ENCODE results near the gene MC1R.
"Not testable (repeated sequence)": the region's sequence is repeated elsewhere in the genome, so short reads cannot be mapped to it uniquely, and the experiment has no call there.

Gene MC1R

DNA sequence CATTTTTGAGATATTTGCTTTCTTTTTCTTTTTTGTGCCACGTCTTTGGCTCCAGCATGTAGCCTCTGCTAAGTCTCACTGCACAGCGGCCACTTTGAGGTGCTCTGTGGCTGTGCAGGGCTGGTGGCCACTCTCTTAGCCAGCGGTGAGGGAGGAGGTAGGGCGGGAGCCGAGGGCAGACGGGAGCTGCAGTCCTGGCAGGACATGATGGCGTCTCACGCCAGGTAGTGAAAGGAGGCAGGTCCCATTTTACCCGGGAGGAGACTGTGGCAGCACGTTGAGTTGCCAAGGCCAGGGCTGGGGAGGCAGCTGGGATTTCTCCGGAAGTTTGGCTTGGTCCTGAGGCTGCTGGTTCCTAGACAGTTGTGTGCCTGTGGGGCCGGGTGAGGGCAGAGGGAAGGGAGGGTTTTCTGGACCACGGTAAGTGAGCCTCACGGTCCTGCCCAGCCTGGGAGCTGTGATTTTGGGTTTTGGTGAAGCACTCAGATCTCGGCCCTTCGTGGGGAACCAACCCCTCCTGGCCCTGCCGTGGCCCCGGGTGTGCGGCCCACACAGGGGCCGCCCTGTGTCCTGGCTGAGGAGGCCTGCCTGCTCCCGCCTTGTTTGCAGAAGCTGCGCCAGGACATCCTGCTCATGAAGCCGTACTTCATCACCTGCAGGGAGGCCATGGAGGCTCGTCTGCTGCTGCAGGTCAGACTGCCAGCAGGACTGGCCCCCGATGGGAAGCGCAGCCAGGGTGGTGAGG is 44.3 kb downstream of the MC1R start:
- DNase-seq (ENCODE audit: low read depth), result no peak

DNA sequence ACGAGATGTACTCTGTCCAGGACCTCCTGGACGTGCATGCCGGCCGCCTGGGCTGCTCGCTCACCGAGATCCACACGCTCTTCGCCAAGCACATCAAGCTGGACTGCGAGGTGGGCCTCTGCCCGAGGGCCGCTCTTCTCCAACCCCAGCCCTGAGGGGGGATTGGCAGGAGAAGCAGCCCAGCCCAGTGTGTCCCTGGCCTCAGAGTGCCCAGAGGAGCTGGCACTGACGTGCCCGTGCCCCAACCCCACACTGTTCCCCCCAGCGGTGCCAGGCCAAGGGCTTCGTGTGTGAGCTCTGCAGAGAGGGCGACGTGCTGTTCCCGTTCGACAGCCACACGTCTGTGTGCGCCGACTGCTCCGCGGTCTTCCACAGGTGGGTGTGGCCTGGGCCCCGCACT is 45.5 kb downstream of the MC1R start:
- no peak for DNase-seq (ENCODE audit: low read depth)

DNA sequence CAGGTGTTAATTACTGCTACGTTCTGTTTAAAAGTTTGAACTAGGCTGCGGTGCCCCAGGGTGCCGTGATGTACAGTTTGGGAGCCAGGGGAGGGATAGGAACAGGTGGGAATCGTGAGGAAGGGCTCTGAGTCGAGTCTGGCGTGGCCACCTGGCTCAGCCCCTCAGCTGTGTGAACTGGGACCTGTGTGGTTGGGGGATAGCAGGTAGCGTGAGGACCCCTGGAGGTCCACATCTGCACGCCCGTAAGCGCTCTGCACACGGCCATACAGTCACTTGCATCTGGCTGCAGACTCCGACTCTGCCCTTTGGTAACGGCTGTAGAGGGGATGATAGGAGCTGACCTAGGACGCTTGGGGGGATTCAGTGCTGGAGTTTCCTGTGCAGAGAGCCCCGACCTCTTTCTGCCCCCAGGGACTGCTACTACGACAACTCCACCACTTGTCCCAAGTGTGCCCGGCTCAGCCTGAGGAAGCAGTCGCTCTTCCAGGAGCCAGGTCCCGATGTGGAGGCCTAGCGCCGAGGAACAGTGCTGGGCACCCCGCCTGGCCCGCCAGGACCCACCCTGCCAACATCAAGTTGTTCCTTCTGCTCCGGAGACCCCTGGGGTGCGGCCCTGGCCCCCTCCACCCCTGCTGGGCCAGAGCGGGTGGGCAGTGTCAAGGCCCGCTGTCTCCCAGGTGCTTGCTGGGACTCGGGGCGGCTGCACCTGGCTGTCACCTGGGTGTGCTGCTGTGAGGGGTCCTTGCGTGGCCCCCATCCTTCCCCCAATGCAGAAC is 47.0 kb downstream of the MC1R start:
- DNase-seq (ENCODE audit: low read depth), result no peak

DNA sequence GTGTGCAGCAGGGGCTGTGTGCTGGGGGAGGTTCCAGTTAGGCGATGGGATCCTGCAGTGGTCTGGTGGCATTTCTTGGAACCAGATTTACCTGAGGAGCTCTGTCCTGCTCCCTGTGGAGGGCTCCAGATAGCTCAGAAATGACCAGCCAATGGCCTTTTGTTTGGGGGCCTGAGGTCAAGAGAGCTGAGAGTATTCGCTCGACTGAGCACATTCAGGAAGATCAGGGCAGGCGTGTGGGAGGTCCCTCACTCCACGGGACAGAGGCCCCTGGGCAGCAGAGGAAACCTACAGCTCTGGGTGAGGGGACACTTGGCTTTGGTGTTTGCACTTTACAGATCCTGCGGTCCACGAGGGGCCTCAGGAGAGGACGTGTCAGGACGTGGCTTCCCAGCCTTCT is 48.1 kb downstream of the MC1R start:
- no peak for DNase-seq (ENCODE audit: low read depth)

DNA sequence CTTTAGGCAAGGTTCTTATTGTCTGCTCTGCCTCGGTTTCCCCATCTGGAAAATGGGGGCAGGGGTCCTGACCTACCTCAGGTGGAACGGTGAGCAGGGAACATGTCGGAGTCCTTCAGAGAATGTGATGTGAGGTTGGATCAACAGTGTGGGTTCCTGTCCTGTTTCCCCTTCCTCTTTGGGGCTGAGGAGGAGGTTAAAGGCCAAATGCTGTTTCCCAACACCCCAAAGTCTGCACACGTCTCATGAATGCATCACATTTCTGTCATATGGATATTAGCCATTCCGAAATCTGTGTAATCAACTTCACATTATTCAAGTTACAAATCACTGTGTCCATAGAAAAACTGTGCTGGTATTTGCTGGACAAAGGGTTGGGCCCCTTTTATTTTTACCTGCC is 48.8 kb downstream of the MC1R start:
- not testable (repeated sequence) for DNase-seq (ENCODE audit: low read depth)

DNA sequence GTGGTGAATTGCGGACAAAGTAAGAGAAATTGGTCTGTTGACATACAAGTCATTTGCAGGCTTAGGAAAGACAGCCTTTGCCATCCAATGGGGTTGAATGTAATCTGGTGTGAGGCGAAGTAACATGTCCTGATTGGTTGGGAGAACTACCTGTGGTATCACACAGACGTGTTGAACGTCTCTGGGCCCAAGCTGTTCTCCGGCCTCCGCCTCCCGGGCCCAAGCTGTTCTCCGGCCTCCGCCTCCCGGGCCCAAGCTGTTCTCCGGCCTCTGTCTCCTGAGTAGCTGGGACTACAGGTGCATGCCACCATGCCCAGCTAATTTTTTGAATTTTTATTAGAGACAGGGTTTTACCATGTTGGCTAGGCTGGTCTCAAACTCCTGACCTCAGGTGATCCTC is 49.4 kb downstream of the MC1R start:
- DNase-seq (ENCODE audit: low read depth), result not testable (repeated sequence)

DNA sequence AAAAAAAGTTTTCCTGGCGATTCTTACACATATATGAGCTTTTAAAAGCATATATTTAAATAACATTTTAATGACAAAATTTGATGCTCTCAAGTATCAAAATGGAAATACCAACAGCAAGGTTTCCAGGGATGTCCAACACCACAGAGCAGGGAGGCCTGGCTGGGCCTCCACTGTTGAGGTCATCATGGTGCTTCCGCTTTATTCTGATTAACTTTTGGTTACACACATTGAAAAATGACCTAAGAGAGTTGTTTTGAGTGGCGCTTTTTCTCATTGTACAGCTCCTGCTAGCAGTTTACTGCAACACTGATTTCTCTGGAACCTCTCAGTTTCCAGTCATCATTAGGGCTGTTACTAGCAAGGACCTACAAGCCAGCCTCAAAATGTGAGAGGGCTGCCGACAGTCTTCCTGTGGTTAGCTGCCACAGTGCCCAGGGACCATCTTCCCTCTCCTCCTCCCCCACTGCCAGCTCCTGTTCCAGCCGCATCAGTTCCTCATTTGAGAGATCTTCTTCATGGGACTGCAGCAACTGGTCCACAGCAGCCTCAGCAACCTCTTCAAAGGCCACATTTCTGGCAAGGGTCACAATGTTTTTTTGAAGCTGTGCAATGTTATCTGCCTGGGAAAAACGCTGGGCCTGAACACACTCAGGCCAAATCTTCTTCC is 51.2 kb downstream of the MC1R start:
- DNase-seq (ENCODE audit: low read depth), result no peak

Data from activated T-cell treated with anti-CD3 and anti-CD28 coated beads for 24 hours (primary cell).